HG03457 (cell line): ENCODE data around the gene FLRT1.

Source experiments
- ATAC-seq: cut with Tn5 transposase; IDR thresholded peaks from one replicate; pipeline ENCODE4 v1.9.1; 2021; ENCODE audit warnings: moderate number of reproducible peaks; ENCODE audit not compliant: unreplicated experiment

FLRT1 gene

GRCh38 chr11:64064374-64065140 is 28.8 kb downstream of the FLRT1 start:
- no peak for ATAC-seq

GRCh38 chr11:64065141-64065465 is 29.4 kb downstream of the FLRT1 start:
- ATAC-seq, result no peak

GRCh38 chr11:64065712-64066111 is 30.0 kb downstream of the FLRT1 start:
- no peak for ATAC-seq

GRCh38 chr11:64067230-64067993 is 31.7 kb downstream of the FLRT1 start:
- ATAC-seq, result no peak

GRCh38 chr11:64068705-64069400 is 33.1 kb downstream of the FLRT1 start:
- ATAC-seq, result no peak

- ATAC-seq, result no peak
These were observed 33.9 kb downstream of the FLRT1 start for GRCh38 chr11:64069401-64070313.

GRCh38 chr11:64070314-64070681 is 34.6 kb downstream of the FLRT1 start:
- no peak for ATAC-seq

- no peak for ATAC-seq
These were observed 36.1 kb downstream of the FLRT1 start for GRCh38 chr11:64071849-64072248.

GRCh38 chr11:64072403-64072802 is 36.7 kb downstream of the FLRT1 start:
- ATAC-seq, result no peak

- ATAC-seq, result no peak
These were observed 37.1 kb downstream of the FLRT1 start for GRCh38 chr11:64072871-64073270.

- ATAC-seq, result no peak
These were observed 37.8 kb downstream of the FLRT1 start for GRCh38 chr11:64073542-64073941.

GRCh38 chr11:64074239-64074638 is 38.5 kb downstream of the FLRT1 start:
- ATAC-seq, result no peak

GRCh38 chr11:64076758-64077157 is 41.0 kb downstream of the FLRT1 start:
- no peak for ATAC-seq

- no peak for ATAC-seq
These were observed 41.9 kb downstream of the FLRT1 start for GRCh38 chr11:64077607-64078006.

- ATAC-seq, result no peak
These were observed 42.6 kb downstream of the FLRT1 start for GRCh38 chr11:64078284-64078683.

- ATAC-seq, result no peak
These were observed 43.2 kb downstream of the FLRT1 start for GRCh38 chr11:64078905-64079304.

GRCh38 chr11:64080390-64080789 is 44.7 kb downstream of the FLRT1 start:
- no peak for ATAC-seq

GRCh38 chr11:64081745-64082442 is 46.2 kb downstream of the FLRT1 start:
- ATAC-seq, result no peak

- ATAC-seq, result no peak
These were observed 47.8 kb downstream of the FLRT1 start for GRCh38 chr11:64083398-64084080.
